Ishikawa (cell line): ENCODE measurements around the gene OR9A2.

Experiments used
- CEBPB ChIP-seq: IDR thresholded peaks from 2 replicates; pipeline ENCODE4 v1.6.1; 2012
- CREB1 ChIP-seq: IDR thresholded peaks from 2 replicates; pipeline ENCODE4 v1.6.1; 2012; ENCODE audit warnings: low read depth
- EGR1 ChIP-seq: IDR thresholded peaks from 2 replicates; pipeline ENCODE4 v1.6.1; 2012
- EP300 ChIP-seq: IDR thresholded peaks from 2 replicates; pipeline ENCODE4 v1.6.1; 2012; ENCODE audit warnings: borderline replicate concordance
- FOXM1 ChIP-seq: IDR thresholded peaks from 2 replicates; pipeline ENCODE4 v1.6.1; 2012; ENCODE audit warnings: low read depth, borderline replicate concordance
- MAX ChIP-seq: IDR thresholded peaks from 2 replicates; pipeline ENCODE4 v1.6.1; 2012
- NFIC ChIP-seq: IDR thresholded peaks from 2 replicates; pipeline ENCODE4 v1.6.1; 2012
- RAD21 ChIP-seq: IDR thresholded peaks from 2 replicates; pipeline ENCODE4 v1.6.1; 2012; ENCODE audit warnings: low read depth
- REST ChIP-seq: IDR thresholded peaks from 2 replicates; pipeline ENCODE4 v1.6.1; 2012; ENCODE audit warnings: low read depth, mild to moderate bottlenecking
- TAF1 ChIP-seq: IDR thresholded peaks from 2 replicates; pipeline ENCODE4 v1.6.1; 2012; ENCODE audit warnings: low read depth, mild to moderate bottlenecking
- TCF12 ChIP-seq: IDR thresholded peaks from 2 replicates; pipeline ENCODE4 v1.6.1; 2012; ENCODE audit warnings: low read depth
- TEAD4 ChIP-seq: IDR thresholded peaks from 2 replicates; pipeline ENCODE4 v1.6.1; 2012
- USF1 ChIP-seq: IDR thresholded peaks from 2 replicates; pipeline ENCODE4 v1.6.1; 2012
- YY1 ChIP-seq: IDR thresholded peaks from 2 replicates; pipeline ENCODE4 v1.6.1; 2012; ENCODE audit warnings: low read depth
- ZBTB7A ChIP-seq: IDR thresholded peaks from 2 replicates; pipeline ENCODE4 v1.6.1; 2012; ENCODE audit warnings: low read depth

OR9A2 gene

GRCh38 chr7:143016996-143017395 is 9.9 kb downstream of the OR9A2 start:
- TF ChIP-seq TCF12 = no peak
- no peak for TF ChIP-seq CEBPB
- no peak for TF ChIP-seq EP300
- TF ChIP-seq NFIC = no peak
- TF ChIP-seq MAX = no peak
- no peak for TF ChIP-seq REST
- TF ChIP-seq YY1 = no peak
- no peak for TF ChIP-seq USF1
- TF ChIP-seq EGR1 = no peak
- TF ChIP-seq CREB1 = no peak
- TF ChIP-seq FOXM1 = no peak
- no peak for TF ChIP-seq TEAD4
- no peak for TF ChIP-seq TAF1
- no peak for TF ChIP-seq RAD21

GRCh38 chr7:143015926-143016490 is 10.9 kb downstream of the OR9A2 start:
- TF ChIP-seq USF1 (no peak), EGR1 (no peak), TEAD4 (no peak), ZBTB7A (no peak), TCF12 (no peak), CEBPB (no peak), REST (no peak), CREB1 (no peak), YY1 (no peak), TAF1 (no peak), RAD21 (no peak), FOXM1 (no peak), EP300 (no peak), NFIC (no peak), MAX (no peak)

- no peak for TF ChIP-seq MAX
- no peak for TF ChIP-seq REST
- no peak for TF ChIP-seq TCF12
- no peak for TF ChIP-seq RAD21
- TF ChIP-seq CREB1 = no peak
- TF ChIP-seq EP300 = no peak
- no peak for TF ChIP-seq EGR1
- TF ChIP-seq ZBTB7A = no peak
- no peak for TF ChIP-seq FOXM1
- no peak for TF ChIP-seq TEAD4
- no peak for TF ChIP-seq NFIC
- no peak for TF ChIP-seq TAF1
- TF ChIP-seq YY1 = no peak
- no peak for TF ChIP-seq USF1
- no peak for TF ChIP-seq CEBPB
Measured at GRCh38 chr7:143015084-143015483, 11.8 kb downstream of the OR9A2 start.

GRCh38 chr7:143013893-143014292 is 13.0 kb downstream of the OR9A2 start:
- TF ChIP-seq CREB1 (no peak), YY1 (no peak), ZBTB7A (no peak), CEBPB (no peak), TCF12 (no peak), FOXM1 (no peak), TEAD4 (no peak), EGR1 (no peak), NFIC (no peak), EP300 (no peak), MAX (no peak), USF1 (no peak), RAD21 (no peak), TAF1 (no peak), REST (no peak)
